HCT116 (cell line): Measurements from ENCODE around the gene TMEM184A.

ENCODE experiments used
- CTCF ChIP-seq, 3 experiments: fragments of 200-600 bp in 1 of 3; sonication (generic) in 1 of 3; IDR thresholded peaks in 2 of 3; conservative IDR thresholded peaks in 1 of 3; 2 replicates each; pipeline ENCODE4 v1.5.1; 2012 to 2017; ENCODE audit warnings: low read depth in 2 of 3, low read length in 2 of 3, antibody characterized with exemption in 1 of 3, borderline replicate concordance in 1 of 3, control low read depth in 1 of 3, mild to moderate bottlenecking in 1 of 3, mixed read lengths in 1 of 3, mixed run types in 1 of 3, moderate library complexity in 1 of 3; ENCODE audit not compliant: insufficient read depth in 1 of 3
- EGR1 ChIP-seq: IDR thresholded peaks from 2 replicates; pipeline ENCODE4 v1.6.1; 2012; ENCODE audit warnings: low read depth
- POLR2A ChIP-seq: IDR thresholded peaks from 2 replicates; pipeline ENCODE4 v1.7.0; 2011; ENCODE audit warnings: borderline replicate concordance; ENCODE audit not compliant: insufficient read depth, insufficient read length; ENCODE audit errors: extremely low read depth
- ZNF274 ChIP-seq: fragments of 200-500 bp; sonication (Bioruptor generic); IDR thresholded peaks from 2 replicates; pipeline ENCODE4 v1.6.1; 2014; ENCODE audit warnings: mild to moderate bottlenecking, low read depth, low read length, inconsistent platforms
- TF ChIP-seq, protein P1 (sequence below): IDR thresholded peaks from 2 replicates; pipeline ENCODE4 v1.6.1; 2012; ENCODE audit warnings: low read depth

GRCh38 chr7:1525409-1525808 lies 30.6 kb downstream of the TMEM184A start:
- TF ChIP-seq CTCF (IDR thresholded peaks at IDR 0.05 in 2 of 3, conservative IDR thresholded peaks at IDR 0.05 in 1 of 3; ENCODE audit: borderline replicate concordance in 1 of 3, insufficient read depth in 1 of 3, low read depth in 2 of 3, low read length in 2 of 3) (no peak), POLR2A (no peak), ZNF274 (no peak), EGR1 (no peak)
- TF ChIP-seq, protein P1, sequence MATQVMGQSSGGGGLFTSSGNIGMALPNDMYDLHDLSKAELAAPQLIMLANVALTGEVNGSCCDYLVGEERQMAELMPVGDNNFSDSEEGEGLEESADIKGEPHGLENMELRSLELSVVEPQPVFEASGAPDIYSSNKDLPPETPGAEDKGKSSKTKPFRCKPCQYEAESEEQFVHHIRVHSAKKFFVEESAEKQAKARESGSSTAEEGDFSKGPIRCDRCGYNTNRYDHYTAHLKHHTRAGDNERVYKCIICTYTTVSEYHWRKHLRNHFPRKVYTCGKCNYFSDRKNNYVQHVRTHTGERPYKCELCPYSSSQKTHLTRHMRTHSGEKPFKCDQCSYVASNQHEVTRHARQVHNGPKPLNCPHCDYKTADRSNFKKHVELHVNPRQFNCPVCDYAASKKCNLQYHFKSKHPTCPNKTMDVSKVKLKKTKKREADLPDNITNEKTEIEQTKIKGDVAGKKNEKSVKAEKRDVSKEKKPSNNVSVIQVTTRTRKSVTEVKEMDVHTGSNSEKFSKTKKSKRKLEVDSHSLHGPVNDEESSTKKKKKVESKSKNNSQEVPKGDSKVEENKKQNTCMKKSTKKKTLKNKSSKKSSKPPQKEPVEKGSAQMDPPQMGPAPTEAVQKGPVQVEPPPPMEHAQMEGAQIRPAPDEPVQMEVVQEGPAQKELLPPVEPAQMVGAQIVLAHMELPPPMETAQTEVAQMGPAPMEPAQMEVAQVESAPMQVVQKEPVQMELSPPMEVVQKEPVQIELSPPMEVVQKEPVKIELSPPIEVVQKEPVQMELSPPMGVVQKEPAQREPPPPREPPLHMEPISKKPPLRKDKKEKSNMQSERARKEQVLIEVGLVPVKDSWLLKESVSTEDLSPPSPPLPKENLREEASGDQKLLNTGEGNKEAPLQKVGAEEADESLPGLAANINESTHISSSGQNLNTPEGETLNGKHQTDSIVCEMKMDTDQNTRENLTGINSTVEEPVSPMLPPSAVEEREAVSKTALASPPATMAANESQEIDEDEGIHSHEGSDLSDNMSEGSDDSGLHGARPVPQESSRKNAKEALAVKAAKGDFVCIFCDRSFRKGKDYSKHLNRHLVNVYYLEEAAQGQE, result no peak
